ENCODE results near the gene ACTR2.

GRCh38 chr2:65214361-65214760, 13.3 kb upstream of the ACTR2 start:
- TF ChIP-seq POLR2A (IDR thresholded peaks at IDR 0.05) (no peak), CTCF (IDR thresholded peaks at IDR 0.05) (no peak)
